Measurements from ENCODE around the gene LRRC3C. TPM values are rescaled to one million over a fixed set of nuclear protein-coding genes. Genes with fewer than 3 reads are reported as not detected.
"Not testable (repeated sequence)": the region's sequence is repeated elsewhere in the genome, so short reads cannot be mapped to it uniquely, and the experiment has no call there.

Gene LRRC3C
- total and polyA plus RNA-seq, 8 donors, result not detected

- no peak overlapping the region for H3K27ac ChIP-seq
- no peaks in the 10 kb centered on the region for H3K27me3 ChIP-seq
- ATAC-seq, result no peak
- TF ChIP-seq, protein P1, sequence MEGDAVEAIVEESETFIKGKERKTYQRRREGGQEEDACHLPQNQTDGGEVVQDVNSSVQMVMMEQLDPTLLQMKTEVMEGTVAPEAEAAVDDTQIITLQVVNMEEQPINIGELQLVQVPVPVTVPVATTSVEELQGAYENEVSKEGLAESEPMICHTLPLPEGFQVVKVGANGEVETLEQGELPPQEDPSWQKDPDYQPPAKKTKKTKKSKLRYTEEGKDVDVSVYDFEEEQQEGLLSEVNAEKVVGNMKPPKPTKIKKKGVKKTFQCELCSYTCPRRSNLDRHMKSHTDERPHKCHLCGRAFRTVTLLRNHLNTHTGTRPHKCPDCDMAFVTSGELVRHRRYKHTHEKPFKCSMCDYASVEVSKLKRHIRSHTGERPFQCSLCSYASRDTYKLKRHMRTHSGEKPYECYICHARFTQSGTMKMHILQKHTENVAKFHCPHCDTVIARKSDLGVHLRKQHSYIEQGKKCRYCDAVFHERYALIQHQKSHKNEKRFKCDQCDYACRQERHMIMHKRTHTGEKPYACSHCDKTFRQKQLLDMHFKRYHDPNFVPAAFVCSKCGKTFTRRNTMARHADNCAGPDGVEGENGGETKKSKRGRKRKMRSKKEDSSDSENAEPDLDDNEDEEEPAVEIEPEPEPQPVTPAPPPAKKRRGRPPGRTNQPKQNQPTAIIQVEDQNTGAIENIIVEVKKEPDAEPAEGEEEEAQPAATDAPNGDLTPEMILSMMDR (IDR thresholded peaks at IDR 0.05), result no peak
- DNase-seq, result no peak
- 93 to 94% methylated on average over 4 of the region's 4 CpGs for WGBS, 2 donors
- no peak overlapping the region for H3K4me3 ChIP-seq
- H3K4me1 ChIP-seq, result no peaks in the 10 kb centered on the region
- intact Hi-C loops (cut with DNase I), result no loop called here
- H3K36me3 ChIP-seq, result no peaks in the 10 kb centered on the region
- no peaks in the 10 kb centered on the region for H3K9me3 ChIP-seq
- FAIRE-seq, result no peak
Measured at GRCh38 chr17:39898088-39898487, 29.4 kb upstream of the LRRC3C start.

DNA sequence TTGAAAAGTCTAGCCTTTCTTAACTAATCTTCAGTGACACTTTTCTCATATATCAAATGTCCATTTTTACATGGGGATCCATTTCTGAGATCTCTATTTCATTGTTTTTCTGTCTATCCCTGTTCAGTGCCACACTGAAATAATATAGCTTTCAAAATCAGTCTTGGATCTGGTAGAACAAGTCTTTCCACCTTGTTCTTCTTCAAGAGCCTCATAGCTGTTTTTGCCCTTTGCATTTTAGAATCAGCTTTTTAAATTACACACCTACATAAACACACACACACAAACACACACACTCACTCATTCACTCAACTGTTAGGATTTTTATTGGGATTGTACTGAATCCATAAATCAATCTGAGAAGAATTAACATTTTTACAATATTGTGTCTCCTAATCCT lies 28.3 kb upstream of the LRRC3C start:
- intact Hi-C loops (cut with DNase I), result no loop called here
- no peak for ATAC-seq

GRCh38 chr17:39902027-39902426 lies 25.5 kb upstream of the LRRC3C start:
- ATAC-seq; DNase-seq; H3K9me3 ChIP-seq; intact Hi-C loops (cut with DNase I); H3K27me3 ChIP-seq; H3K4me3 ChIP-seq; H3K27ac ChIP-seq; H3K4me1 ChIP-seq; H3K36me3 ChIP-seq; FAIRE-seq: not testable (repeated sequence)
- WGBS, 2 donors, result 90% methylated on average over 2 of the region's 2 CpGs

More for the DNA sequence above, 28.3 kb upstream of the LRRC3C start:
- Histone ChIP-seq H3K27ac (no peak overlapping the region), H3K4me3 (no peak overlapping the region), H3K36me3 (no peaks in the 10 kb centered on the region), H3K27me3 (no peaks in the 10 kb centered on the region), H3K4me1 (no peaks in the 10 kb centered on the region), H3K9me3 (no peaks in the 10 kb centered on the region)
- TF ChIP-seq, protein P1 (IDR thresholded peaks at IDR 0.05), result no peak
- FAIRE-seq (no peak), DNase-seq (no peak)

GRCh38 chr17:39903158-39903884 lies 24.2 kb upstream of the LRRC3C start:
- ATAC-seq (no peak), DNase-seq (no peak), FAIRE-seq (no peak)
- H3K9me3 ChIP-seq, result no peaks in the 10 kb centered on the region
- TF ChIP-seq, protein P1 (IDR thresholded peaks at IDR 0.05), result no peak
- no peak overlapping the region for H3K27ac ChIP-seq
- no peaks in the 10 kb centered on the region for H3K27me3 ChIP-seq
- H3K4me1 ChIP-seq, result no peaks in the 10 kb centered on the region
- H3K36me3 ChIP-seq, result no peaks in the 10 kb centered on the region
- 96 to 100% methylated on average over 4 of the region's 4 CpGs for WGBS, 2 donors
- intact Hi-C loops (cut with DNase I), result no loop called here
- no peak overlapping the region for H3K4me3 ChIP-seq

DNA sequence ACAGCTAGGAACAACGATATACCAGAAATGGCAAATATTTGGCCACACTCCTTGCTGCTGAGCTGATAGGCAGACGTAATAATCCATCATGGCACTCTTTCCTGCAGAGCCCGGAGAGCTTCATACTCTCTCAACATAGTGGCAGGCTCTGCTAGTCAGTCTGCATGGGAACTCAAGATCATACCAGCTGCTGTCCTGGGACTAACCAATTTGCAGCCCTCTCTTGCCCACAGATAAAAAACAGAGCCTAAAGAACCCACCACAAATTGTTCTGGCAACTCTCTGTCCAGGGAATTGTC lies 22.6 kb upstream of the LRRC3C start:
- Histone ChIP-seq H3K9me3 (no peaks in the 10 kb centered on the region), H3K4me1 (no peaks in the 10 kb centered on the region), H3K27ac (no peak overlapping the region), H3K36me3 (no peaks in the 10 kb centered on the region), H3K27me3 (no peaks in the 10 kb centered on the region), H3K4me3 (no peak overlapping the region)
- TF ChIP-seq, protein P1 (IDR thresholded peaks at IDR 0.05), result no peak
- no peak for ATAC-seq
- no peak for DNase-seq
- intact Hi-C loops (cut with DNase I), result no loop called here
- FAIRE-seq, result no peak
- WGBS, 2 donors, result 74 to 79% methylated on average over 3 of the region's 3 CpGs
